CD4-positive, CD25-positive, alpha-beta regulatory T cell (primary cell): ENCODE measurements around the gene LPGAT1. TPM values are rescaled to one million over a fixed set of nuclear protein-coding genes. Genes with fewer than 3 reads are reported as not detected.
"Not testable (repeated sequence)": the region's sequence is repeated elsewhere in the genome, so short reads cannot be mapped to it uniquely, and the experiment has no call there.

Experiments used
- ATAC-seq, 2 donors: fragments of 150-1000 bp; cut with Tn5 transposase; one replicate each; pipeline ENCODE4 v1.10.0; 2021; ENCODE audit warnings: low read depth in 2 of 2, moderate number of reproducible peaks in 2 of 2, moderate library complexity in 1 of 2
- DNase-seq, 3 donors: peaks; one replicate each; pipeline versions ENCODE4 v3.0.0 to v3.0.0-alpha.2; 2012 to 2022; ENCODE audit warnings: mixed read lengths in 1 of 3
- H3K27ac ChIP-seq: one replicate; pipeline ENCODE4 v1.7.0; 2013; ENCODE audit warnings: mild to moderate bottlenecking, low read length; ENCODE audit not compliant: insufficient read depth, poor library complexity, severe bottlenecking
- H3K27me3 ChIP-seq: one replicate; pipeline ENCODE4 v1.7.0; 2013; ENCODE audit warnings: low read length; ENCODE audit not compliant: control insufficient read depth, insufficient read depth
- H3K36me3 ChIP-seq: one replicate; pipeline ENCODE4 v1.7.0; 2013; ENCODE audit warnings: mild to moderate bottlenecking, low read length, moderate library complexity; ENCODE audit not compliant: control insufficient read depth, insufficient read depth
- H3K4me1 ChIP-seq: 2 replicates; pipeline ENCODE4 v1.7.0; 2013; ENCODE audit warnings: mild to moderate bottlenecking, low read length; ENCODE audit not compliant: insufficient read depth, control insufficient read depth, poor library complexity, severe bottlenecking
- H3K4me3 ChIP-seq: one replicate; pipeline ENCODE4 v1.7.0; 2013; ENCODE audit warnings: low read depth, mild to moderate bottlenecking, low read length, moderate library complexity
- H3K9me3 ChIP-seq, 2 experiments: 1 replicate in 1 of 2; 2 replicates in 1 of 2; pipeline ENCODE4 v1.7.0; 2013; ENCODE audit warnings: low read length in 2 of 2, mild to moderate bottlenecking in 1 of 2, moderate library complexity in 1 of 2; ENCODE audit not compliant: control insufficient read depth in 2 of 2
- H3K27ac Mint-ChIP-seq, 3 donors: one replicate each; pipeline ENCODE4 v1.8.0; 2020 to 2022; ENCODE audit warnings: mild to moderate bottlenecking in 3 of 3, mixed read lengths in 3 of 3, moderate library complexity in 2 of 3
- H3K27me3 Mint-ChIP-seq: one replicate; pipeline ENCODE4 v1.8.0; 2022; ENCODE audit warnings: mild to moderate bottlenecking, mixed read lengths
- H3K36me3 Mint-ChIP-seq: one replicate; pipeline ENCODE4 v1.8.0; 2020; ENCODE audit warnings: mixed read lengths
- H3K4me1 Mint-ChIP-seq, 4 donors: one replicate each; pipeline ENCODE4 v1.8.0; 2020 to 2022; ENCODE audit warnings: mixed read lengths in 4 of 4, mild to moderate bottlenecking in 1 of 4
- H3K4me3 Mint-ChIP-seq, 4 donors: one replicate each; pipeline ENCODE4 v1.8.0; 2020 to 2022; ENCODE audit warnings: mild to moderate bottlenecking in 4 of 4, mixed read lengths in 4 of 4, moderate library complexity in 3 of 4
- H3K9me3 Mint-ChIP-seq, 7 donors: one replicate each; pipeline ENCODE4 v1.8.0; 2020 to 2022; ENCODE audit warnings: mixed read lengths in 7 of 7, mild to moderate bottlenecking in 3 of 7, moderate library complexity in 2 of 7
- polyA plus RNA-seq, 4 donors: library from polyadenylated mRNA; unstranded; fragments of 300-500 nt; fragmentation: Illumina TruSeq; gene quantifications; one replicate each; pipeline ENCODE4 v1.2.3, GENCODE V29; 2021
- total RNA-seq: library from RNA; stranded (reverse); gene quantifications from one replicate; pipeline ENCODE4 v1.2.3, GENCODE V29; 2022

The LPGAT1 gene
- total RNA-seq = 24.1 TPM
- 1 to 10 TPM; 6.8 to 9.8 (median 7.5) TPM for polyA plus RNA-seq

- Mint-ChIP-seq H3K27ac (peak within 1 kb of the TSS; percentile 85 to 98 (median 95)), H3K27me3 (no peaks in the 10 kb centered on the region), H3K4me1 (peaks cover 13 to 57% (median 50%) of the 10 kb centered on the region in 4 donors), H3K9me3 (no peaks in the 10 kb centered on the region), H3K36me3 (no peaks in the 10 kb centered on the region), H3K4me3 (peak within 1 kb of the TSS; percentile 89 to 98 (median 91))
- no peaks in the 10 kb centered on the region for H3K9me3 ChIP-seq
- ATAC-seq (peak; percentile 81 to 85), DNase-seq (peak; percentile 58 to 68 (median 61))
- no peaks in the 10 kb centered on the region for H3K36me3 ChIP-seq
- peak within 1 kb of the TSS; percentile 72 for H3K27ac ChIP-seq
- peaks cover 31% of the 10 kb centered on the region for H3K4me1 ChIP-seq
- peak within 1 kb of the TSS; percentile 91 for H3K4me3 ChIP-seq
- no peaks in the 10 kb centered on the region for H3K27me3 ChIP-seq
These were observed at the start of gene LPGAT1 for GRCh38 chr1:211830328-211831142. Gene LPGAT1, minus strand, starts transcription at chr1:211830763. Its CDS starts 1,467 bp downstream, at chr1:211829296.

- Mint-ChIP-seq H3K36me3 (no peaks in the 10 kb centered on the region), H3K4me3 (no peak overlapping the region), H3K27ac (no peak overlapping the region), H3K27me3 (peaks cover 13% of the 10 kb centered on the region), H3K9me3 (peaks cover 0 to 5% (median 0%) of the 10 kb centered on the region in 7 donors), H3K4me1 (no peaks in the 10 kb centered on the region)
- H3K9me3 ChIP-seq = no peaks in the 10 kb centered on the region
- H3K36me3 ChIP-seq = no peaks in the 10 kb centered on the region
- no peak overlapping the region for H3K4me3 ChIP-seq
- ATAC-seq (no peak), DNase-seq (no peak)
- no peaks in the 10 kb centered on the region for H3K27me3 ChIP-seq
- H3K4me1 ChIP-seq = no peaks in the 10 kb centered on the region
- H3K27ac ChIP-seq = no peak overlapping the region
These were observed 48.9 kb upstream of the LPGAT1 start for GRCh38 chr1:211879475-211879874.

- no peak for ATAC-seq
- H3K4me1 ChIP-seq = no peaks in the 10 kb centered on the region
- no peaks in the 10 kb centered on the region for H3K36me3 ChIP-seq
- no peak for DNase-seq
- Mint-ChIP-seq H3K4me3 (no peak overlapping the region), H3K36me3 (no peaks in the 10 kb centered on the region), H3K9me3 (peaks cover 0 to 5% (median 0%) of the 10 kb centered on the region in 7 donors), H3K27me3 (peaks cover 2% of the 10 kb centered on the region), H3K27ac (no peak overlapping the region), H3K4me1 (no peaks in the 10 kb centered on the region)
- H3K27me3 ChIP-seq = no peaks in the 10 kb centered on the region
- no peak overlapping the region for H3K4me3 ChIP-seq
- H3K9me3 ChIP-seq = no peaks in the 10 kb centered on the region
- H3K27ac ChIP-seq = no peak overlapping the region
These were observed 46.5 kb upstream of the LPGAT1 start for GRCh38 chr1:211876851-211877590.

GRCh38 chr1:211875541-211875940, 45.0 kb upstream of the LPGAT1 start:
- DNase-seq (no peak), ATAC-seq (no peak)
- Histone ChIP-seq H3K27ac (no peak overlapping the region), H3K9me3 (no peaks in the 10 kb centered on the region), H3K4me1 (no peaks in the 10 kb centered on the region), H3K4me3 (no peak overlapping the region), H3K27me3 (no peaks in the 10 kb centered on the region), H3K36me3 (no peaks in the 10 kb centered on the region)
- Mint-ChIP-seq H3K36me3 (no peaks in the 10 kb centered on the region), H3K9me3 (peaks cover 0 to 2% (median 0%) of the 10 kb centered on the region in 7 donors), H3K4me1 (no peaks in the 10 kb centered on the region), H3K27ac (no peak overlapping the region), H3K4me3 (no peak overlapping the region), H3K27me3 (no peaks in the 10 kb centered on the region)

GRCh38 chr1:211874521-211875347, 44.2 kb upstream of the LPGAT1 start:
- Histone ChIP-seq H3K4me1 (no peaks in the 10 kb centered on the region), H3K4me3 (no peak overlapping the region), H3K27ac (no peak overlapping the region), H3K27me3 (no peaks in the 10 kb centered on the region), H3K36me3 (no peaks in the 10 kb centered on the region), H3K9me3 (no peaks in the 10 kb centered on the region)
- Mint-ChIP-seq H3K4me3 (no peak overlapping the region), H3K36me3 (no peaks in the 10 kb centered on the region), H3K4me1 (no peaks in the 10 kb centered on the region), H3K9me3 (peaks cover 0 to 2% (median 0%) of the 10 kb centered on the region in 7 donors), H3K27ac (no peak overlapping the region), H3K27me3 (no peaks in the 10 kb centered on the region)
- DNase-seq (no peak), ATAC-seq (no peak)

- not testable (repeated sequence) for H3K4me3 ChIP-seq, H3K4me1 ChIP-seq, H3K4me3 Mint-ChIP-seq, H3K27ac ChIP-seq, H3K27me3 Mint-ChIP-seq, H3K36me3 ChIP-seq, H3K4me1 Mint-ChIP-seq, H3K27me3 ChIP-seq, H3K36me3 Mint-ChIP-seq, H3K9me3 ChIP-seq, DNase-seq, ATAC-seq, H3K9me3 Mint-ChIP-seq, H3K27ac Mint-ChIP-seq
These were observed 43.2 kb upstream of the LPGAT1 start for GRCh38 chr1:211873731-211874130.

GRCh38 chr1:211870156-211870555, 39.6 kb upstream of the LPGAT1 start:
- Histone ChIP-seq H3K4me3 (no peak overlapping the region), H3K9me3 (peaks cover 0 to 8% of the 10 kb centered on the region in 2 experiments), H3K4me1 (no peaks in the 10 kb centered on the region), H3K27ac (no peak overlapping the region), H3K36me3 (no peaks in the 10 kb centered on the region), H3K27me3 (peaks cover 6% of the 10 kb centered on the region)
- H3K36me3 Mint-ChIP-seq = no peaks in the 10 kb centered on the region
- no peak for DNase-seq
- no peak for ATAC-seq
- H3K4me3 Mint-ChIP-seq = peak overlapping the region in 1 of 4 donors; percentile 34
- no peaks in the 10 kb centered on the region for H3K4me1 Mint-ChIP-seq
- H3K27me3 Mint-ChIP-seq = peaks cover 23% of the 10 kb centered on the region
- peaks cover 0 to 20% (median 3%) of the 10 kb centered on the region in 7 donors for H3K9me3 Mint-ChIP-seq
- H3K27ac Mint-ChIP-seq = no peak overlapping the region
